ENCODE data around the gene NAGA.
"Not testable (repeated sequence)": the region's sequence is repeated elsewhere in the genome, so short reads cannot be mapped to it uniquely, and the experiment has no call there.

Gene NAGA

DNA sequence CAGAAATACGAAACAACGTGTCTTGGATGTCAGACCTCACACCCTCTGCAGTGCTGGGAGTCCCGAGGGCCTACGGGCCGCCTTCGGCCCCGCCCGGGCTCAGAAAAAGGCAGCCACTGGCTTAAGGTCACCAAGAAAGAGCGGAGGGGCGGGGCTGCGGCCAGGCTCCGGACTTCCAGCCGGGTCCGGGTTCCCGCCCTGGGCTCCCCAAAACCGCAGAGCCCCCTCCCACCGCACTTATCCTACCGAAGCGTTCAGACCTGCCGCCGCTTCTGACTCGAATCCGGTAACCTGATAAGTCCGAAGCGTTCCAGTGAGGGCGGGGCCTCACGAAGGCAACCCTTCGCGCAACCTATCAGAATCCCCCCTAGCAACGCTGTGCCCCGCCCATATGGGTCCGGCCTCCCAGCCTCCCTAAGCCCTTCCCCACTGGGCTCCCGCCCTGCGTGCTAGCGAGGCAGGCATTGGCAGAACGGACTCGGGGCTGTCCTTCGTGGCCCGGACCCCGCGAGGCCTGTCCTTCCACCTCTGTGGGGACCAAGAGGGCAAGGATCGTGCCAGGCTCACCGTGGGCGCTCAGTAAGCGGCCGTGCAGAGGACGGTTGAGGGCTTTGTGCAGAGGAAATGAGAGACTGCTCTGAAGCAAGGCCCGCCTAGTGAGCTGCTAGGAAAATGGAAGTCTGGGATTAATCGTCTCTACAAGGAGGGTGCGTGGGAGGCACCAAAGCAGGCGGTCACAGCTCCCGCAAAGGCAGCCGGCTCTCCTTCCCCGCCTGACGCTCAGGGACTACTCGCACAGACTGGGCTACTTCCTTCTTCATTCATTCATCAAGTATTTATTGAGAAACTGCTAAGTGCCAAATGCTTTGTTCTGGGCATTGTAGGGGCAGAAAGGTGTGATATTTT, at the start of gene NAGA:
TSS of gene NAGA (minus strand) at position 296 of the 906 bp plus-strand sequence. CDS start 515 bp downstream, outside the sequence.
- peak; percentile 99 for DNase-seq

- no peak for DNase-seq
These were observed 46.3 kb upstream of the NAGA start for GRCh38 chr22:42116848-42117424.

DNA sequence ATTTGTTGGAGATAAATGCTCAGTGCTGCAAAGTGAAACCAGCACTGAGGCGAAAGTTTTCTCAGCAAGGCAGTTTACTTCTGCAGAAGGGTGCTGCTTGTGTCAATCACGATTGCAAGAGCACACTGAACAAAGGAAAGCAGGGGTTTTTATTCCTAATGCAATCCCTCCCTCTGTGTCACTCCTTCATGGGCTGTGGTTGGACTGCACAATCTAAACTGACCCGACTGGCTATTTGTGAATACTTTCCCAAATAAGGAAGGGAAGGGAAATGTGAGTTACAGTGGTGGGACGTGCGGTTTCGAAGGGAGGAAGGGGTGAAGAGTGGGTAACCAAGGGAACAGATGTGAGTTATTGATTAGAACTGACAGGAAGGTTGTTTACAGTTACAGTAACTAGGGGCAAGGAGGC, 44.8 kb upstream of the NAGA start:
- peak; percentile 57 for DNase-seq

DNA sequence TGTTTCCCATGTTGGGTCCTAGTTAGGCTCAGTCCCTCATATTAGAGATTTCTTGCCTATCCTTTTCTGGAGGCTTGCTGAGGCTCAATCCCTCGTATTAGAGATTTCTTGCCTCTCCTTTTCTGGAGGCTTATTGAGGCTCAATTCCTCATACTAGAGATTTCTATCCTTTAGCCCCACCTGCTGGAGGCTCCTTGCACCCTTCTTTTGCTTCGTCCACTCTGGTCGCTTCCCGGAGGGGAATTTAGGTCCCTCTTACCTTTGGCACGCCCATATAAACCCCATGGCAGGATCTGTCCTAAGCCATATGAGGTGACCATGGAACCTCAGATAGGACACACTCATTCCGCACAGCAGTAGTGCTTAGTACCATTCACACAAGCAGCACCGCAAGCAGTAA, 44.1 kb upstream of the NAGA start:
- DNase-seq = no peak

DNA sequence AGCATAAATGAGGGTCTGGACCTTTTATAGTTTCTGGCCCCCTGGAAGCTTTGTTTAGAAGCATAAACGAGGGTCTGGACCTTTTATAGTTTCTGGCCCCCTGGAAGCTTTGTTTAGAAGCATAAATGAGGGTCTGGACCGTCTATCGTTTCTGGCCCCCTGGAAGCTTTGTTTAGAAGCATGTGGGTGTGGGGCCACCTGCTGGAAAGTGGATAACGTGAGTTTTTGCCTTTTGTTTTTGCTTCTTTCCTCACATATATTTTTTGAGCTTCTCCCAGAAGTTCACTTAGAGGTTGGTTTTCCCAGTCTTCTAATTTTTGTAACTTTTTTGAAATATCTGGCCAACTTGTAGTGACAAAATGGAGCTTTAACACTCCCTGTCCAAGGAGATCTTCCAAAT, 42.2 kb upstream of the NAGA start:
- DNase-seq = peak; percentile 13

DNA sequence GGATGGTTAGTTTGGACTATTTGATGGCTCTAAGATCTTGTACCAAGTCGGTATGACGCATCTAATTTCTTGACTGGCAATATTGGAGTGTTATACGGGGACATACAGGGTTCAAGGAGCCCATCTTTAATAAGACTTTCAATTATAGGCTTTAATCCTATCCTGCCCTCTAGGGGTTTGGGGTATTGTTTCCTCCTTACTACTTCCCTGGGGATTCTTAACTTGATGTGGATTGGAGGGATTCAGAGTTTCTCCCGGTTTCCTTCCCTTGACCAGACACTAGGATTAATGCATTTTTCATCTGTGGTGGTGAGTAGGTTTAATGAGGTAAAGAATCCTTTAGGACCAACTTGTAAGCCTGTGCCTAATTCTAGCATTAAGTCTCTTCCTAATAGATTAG, 41.2 kb upstream of the NAGA start:
- DNase-seq = no peak

DNA sequence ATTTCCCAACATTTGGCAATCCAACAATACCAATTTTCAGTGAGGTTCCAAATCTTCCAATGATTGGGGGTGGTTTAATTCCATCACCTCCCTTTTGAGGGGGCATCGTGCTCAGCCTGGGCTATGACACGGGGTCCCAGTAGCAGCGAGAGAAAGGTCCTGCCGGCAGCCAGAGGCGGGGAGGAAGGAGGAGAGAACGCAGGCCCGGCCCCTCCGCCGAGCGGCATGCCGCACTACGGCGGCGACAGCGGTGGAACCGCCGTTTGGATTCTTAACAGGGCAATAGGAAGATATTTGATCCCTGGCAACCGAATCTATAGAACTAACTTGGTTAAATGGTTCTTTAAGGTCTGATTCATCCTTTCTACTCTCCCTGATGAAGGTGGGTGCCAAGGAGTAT, 38.2 kb upstream of the NAGA start:
- DNase-seq = no peak

GRCh38 chr22:42104332-42104860, 33.8 kb upstream of the NAGA start:
- DNase-seq = not testable (repeated sequence)

DNA sequence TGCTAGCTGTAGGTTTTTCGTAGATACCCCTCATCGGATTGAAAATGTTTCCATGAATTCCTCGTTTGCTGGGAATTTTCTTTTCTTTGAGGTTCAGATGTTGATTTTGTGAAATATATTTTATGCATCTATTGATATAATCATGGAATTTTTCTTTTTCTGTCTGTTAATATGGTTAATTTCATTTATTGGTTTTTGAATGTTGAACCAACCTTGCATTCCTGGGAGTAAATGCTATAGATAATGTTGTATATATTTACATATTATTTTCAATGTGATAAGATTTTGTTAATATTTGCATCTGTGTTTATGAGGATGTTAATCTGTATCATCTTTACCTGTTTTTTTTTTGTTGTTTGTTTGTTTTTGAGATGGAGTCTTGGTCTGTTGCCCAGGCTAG, 30.6 kb upstream of the NAGA start:
- DNase-seq = no peak

GRCh38 chr22:42091455-42091782, 20.8 kb upstream of the NAGA start:
- no peak for DNase-seq

GRCh38 chr22:42090596-42091454, 20.2 kb upstream of the NAGA start, which contains the start of gene NDUFA6:
TSS of gene NDUFA6 (minus strand) at chr22:42090772. CDS start at chr22:42090744, 28 bp downstream.
- peak; percentile 99 for DNase-seq

- no peak for DNase-seq
These were observed 15.4 kb upstream of the NAGA start for GRCh38 chr22:42086051-42086450.

DNA sequence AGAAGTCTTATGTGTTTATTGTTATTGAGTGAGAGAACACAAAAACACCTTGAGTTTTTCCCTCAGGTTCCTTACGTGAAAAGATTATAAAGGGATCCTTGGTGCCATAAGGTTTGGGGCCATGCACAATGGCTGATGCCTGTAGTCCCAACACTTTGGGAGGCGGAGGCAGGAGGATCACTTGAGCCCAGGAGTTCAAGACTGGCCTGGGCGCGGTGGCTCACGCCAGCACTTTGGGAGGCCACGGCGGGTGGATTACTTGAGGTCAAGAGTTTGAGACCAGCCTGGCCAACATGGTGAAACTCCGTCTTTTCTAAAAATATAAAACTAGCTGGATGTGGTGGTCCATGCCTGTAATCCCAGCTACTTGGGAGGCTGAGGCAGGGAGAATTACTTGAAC, 14.3 kb upstream of the NAGA start:
- no peak for DNase-seq

GRCh38 chr22:42083119-42083518, 12.5 kb upstream of the NAGA start:
- DNase-seq = no peak

DNA sequence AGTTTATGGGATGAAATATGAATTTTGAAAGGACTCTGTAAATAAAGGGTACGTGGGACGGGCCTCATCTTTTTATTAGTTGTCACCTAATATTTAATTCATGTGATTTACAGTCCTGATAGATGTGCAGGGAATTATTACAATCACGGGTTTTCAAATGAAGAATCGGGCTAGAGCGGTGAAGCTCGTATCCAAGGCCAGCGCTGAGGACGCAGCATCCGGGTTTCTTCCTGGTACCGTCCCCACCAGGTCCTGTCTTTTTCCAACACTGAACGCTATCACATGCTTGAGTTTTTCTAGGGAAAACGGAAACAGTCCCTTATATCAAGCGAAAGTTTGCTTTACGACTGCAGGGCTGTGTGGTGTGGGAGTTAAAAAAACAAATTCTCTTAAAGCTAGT, 9.7 kb upstream of the NAGA start:
- peak; percentile 68 for DNase-seq

- DNase-seq = peak; percentile 97
These were observed 9.0 kb upstream of the NAGA start, which contains the start of gene SMDT1 for GRCh38 chr22:42079319-42080251. TSS of gene SMDT1 (plus strand) at chr22:42079700. CDS start at chr22:42079769, 69 bp downstream.

- DNase-seq = no peak
These were observed 8.1 kb upstream of the NAGA start for GRCh38 chr22:42078469-42079318.

DNA sequence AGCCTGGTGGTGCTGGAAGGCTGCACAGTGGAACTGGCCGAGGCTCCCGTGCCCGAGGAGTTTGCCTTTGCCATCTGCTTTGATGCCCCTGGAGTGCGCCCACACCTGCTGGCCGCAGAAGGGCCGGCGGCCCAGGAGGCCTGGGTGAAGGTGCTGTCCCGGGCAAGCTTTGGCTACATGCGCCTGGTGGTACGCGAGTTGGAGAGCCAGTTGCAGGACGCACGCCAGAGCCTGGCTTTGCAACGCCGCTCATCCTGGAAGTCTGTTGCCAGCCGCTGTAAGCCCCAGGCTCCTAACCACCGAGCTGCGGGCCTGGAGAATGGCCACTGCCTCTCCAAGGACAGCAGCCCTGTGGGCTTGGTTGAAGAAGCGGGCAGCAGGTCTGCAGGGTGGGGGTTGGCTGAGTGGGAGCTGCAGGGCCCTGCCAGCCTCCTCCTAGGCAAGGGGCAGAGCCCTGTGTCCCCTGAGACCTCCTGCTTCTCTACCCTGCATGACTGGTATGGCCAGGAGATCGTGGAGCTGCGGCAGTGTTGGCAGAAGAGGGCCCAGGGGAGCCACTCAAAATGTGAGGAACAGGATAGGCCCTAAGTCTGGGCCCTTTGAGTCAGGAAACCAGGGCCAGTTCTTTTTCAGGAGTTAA, 7.0 kb upstream of the NAGA start:
- no peak for DNase-seq

DNA sequence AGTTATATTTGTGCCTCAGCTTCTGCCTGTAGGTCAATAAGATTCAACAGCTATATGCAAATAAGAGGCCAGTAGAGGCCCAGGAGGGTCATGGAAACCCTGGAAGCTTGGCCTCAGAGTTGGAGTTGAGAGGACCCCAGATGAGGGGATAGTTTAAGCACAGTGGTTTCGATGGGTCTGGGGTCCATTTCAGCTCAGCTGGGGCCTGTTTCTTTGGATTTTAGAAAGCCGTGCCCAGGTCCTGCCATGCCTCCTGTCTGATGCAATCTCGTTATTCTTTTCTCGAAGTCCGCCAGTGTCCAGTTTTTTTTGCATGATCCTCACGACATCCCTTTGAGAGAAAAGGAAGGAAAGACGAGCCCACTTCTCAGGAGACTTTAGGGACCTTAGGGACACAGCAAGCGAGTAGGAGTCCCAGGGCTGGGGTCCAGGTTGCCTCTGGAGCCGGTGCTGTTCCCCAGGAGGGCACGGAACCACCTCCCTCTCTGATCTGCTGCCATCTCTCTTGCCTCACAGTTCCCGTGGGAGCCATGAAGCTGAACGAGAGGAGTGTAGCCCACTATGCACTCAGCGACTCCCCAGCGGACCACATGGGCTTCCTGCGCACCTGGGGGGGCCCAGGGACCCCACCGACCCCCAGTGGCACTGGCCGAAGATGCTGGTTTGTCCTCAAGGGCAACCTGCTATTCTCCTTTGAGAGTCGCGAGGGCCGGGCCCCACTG, 6.3 kb upstream of the NAGA start:
- DNase-seq = no peak

Data from OCI-M1 (cell line).